NT2/D1 (cell line): ENCODE data around the gene TSEN2.

Experiments
- SUZ12 ChIP-seq: IDR thresholded peaks from 2 replicates; pipeline ENCODE4 v1.6.1; 2011; ENCODE audit not compliant: insufficient read length, insufficient read depth; ENCODE audit errors: extremely low read depth
- YY1 ChIP-seq: IDR thresholded peaks from 2 replicates; pipeline ENCODE4 v1.6.1; 2011; ENCODE audit not compliant: insufficient read length, insufficient read depth
- ZNF274 ChIP-seq: IDR thresholded peaks from 2 replicates; pipeline ENCODE4 v1.6.1; 2011; ENCODE audit warnings: mild to moderate bottlenecking, low read depth, low read length

DNA sequence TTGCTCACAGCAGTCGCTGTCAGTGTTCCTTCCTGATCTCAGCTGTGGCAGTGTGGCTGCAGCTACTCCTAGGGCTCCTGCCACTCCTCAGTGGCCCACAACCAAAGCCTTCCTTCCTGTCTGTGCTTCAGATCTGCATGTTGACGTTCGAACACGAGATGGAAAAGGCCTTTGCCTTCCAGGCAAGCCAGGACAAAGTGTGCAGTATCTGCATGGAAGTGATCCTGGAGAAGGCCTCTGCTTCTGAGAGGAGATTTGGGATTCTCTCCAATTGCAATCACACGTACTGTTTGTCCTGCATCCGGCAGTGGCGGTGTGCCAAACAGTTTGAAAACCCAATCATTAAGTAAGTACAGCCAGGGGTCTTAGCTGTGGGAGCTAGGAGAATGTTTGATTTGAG lies 90.4 kb downstream of the TSEN2 start:
- TF ChIP-seq SUZ12 (no peak), YY1 (no peak), ZNF274 (no peak)
